HCT116 (cell line): ENCODE results near the gene TSPAN16.

Source experiments
- CBX3 ChIP-seq: IDR thresholded peaks from 2 replicates; pipeline ENCODE4 v1.6.1; 2012; ENCODE audit warnings: low read depth
- FOSL1 ChIP-seq: IDR thresholded peaks from 2 replicates; pipeline ENCODE4 v1.6.1; 2012; ENCODE audit warnings: low read depth
- POLR2A ChIP-seq: IDR thresholded peaks from 2 replicates; pipeline ENCODE4 v1.7.0; 2011; ENCODE audit warnings: borderline replicate concordance; ENCODE audit not compliant: insufficient read depth, insufficient read length; ENCODE audit errors: extremely low read depth
- POLR2AphosphoS5 ChIP-seq: IDR thresholded peaks from 2 replicates; pipeline ENCODE4 v1.6.1; 2011; ENCODE audit warnings: mild to moderate bottlenecking, low read depth, low read length, moderate library complexity
- TF ChIP-seq, protein P1 (sequence below), 3 experiments: fragments of 200-600 bp in 1 of 3; sonication (generic) in 1 of 3; IDR thresholded peaks in 2 of 3; conservative IDR thresholded peaks in 1 of 3; 2 replicates each; pipeline ENCODE4 v1.5.1; 2012 to 2017; ENCODE audit warnings: low read depth in 2 of 3, low read length in 2 of 3, antibody characterized with exemption in 1 of 3, borderline replicate concordance in 1 of 3, control low read depth in 1 of 3, mild to moderate bottlenecking in 1 of 3, mixed read lengths in 1 of 3, mixed run types in 1 of 3, moderate library complexity in 1 of 3; ENCODE audit not compliant: insufficient read depth in 1 of 3
- TF ChIP-seq, protein P2 (sequence below): IDR thresholded peaks from 2 replicates; pipeline ENCODE4 v1.6.1; 2012
- TF ChIP-seq, protein P3 (sequence below): IDR thresholded peaks from 2 replicates; pipeline ENCODE4 v1.6.1; 2011; ENCODE audit warnings: mild to moderate bottlenecking, low read length, moderate library complexity; ENCODE audit not compliant: insufficient replicate concordance; ENCODE audit errors: extremely low read depth

DNA sequence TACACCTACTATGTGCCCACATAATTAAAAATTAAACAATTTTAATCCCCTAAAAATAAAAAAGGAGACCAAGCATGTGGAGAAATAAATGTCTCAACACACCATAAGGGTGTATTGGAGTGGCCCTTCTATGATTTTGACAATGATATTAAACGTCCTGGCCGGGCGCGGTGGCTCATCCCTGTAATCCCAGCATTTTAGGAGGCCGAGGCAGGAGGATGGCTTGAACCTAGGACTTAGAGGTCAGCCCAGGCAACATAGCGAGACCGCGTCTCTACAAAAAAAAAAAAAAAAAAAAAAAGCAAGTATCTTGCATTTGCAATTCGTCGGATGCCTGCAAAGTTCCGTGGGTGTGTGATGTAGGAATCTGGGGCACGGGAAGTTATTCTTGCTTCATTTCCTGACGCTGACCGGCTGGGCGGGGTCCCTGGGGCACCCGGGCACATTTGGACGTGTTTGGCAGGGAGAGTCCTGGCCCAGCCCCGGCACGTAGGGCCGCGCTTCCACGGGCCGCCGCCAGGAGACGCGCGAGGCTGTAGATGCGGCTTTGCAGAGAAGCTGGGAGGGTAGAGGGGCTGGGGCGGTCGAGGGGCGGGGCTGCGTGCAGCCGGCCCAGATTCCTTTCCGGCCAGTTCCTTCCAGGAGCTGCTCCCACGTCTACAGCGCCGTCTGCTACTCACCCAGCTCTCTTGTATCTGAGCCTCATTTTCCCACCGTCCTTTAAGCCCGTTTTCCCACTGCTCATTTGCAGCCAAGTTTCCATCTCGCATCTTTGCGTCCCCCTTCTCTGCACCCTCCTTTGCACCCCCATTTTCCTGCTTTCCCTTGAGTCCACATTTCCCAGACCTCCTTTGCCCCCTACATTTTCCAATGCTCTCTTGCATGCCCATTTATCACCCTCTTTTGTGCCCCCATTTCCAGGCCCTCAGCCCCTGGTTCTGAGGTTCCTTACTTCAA lies 2.2 kb upstream of the TSPAN16 start:
- TF ChIP-seq, protein P1, sequence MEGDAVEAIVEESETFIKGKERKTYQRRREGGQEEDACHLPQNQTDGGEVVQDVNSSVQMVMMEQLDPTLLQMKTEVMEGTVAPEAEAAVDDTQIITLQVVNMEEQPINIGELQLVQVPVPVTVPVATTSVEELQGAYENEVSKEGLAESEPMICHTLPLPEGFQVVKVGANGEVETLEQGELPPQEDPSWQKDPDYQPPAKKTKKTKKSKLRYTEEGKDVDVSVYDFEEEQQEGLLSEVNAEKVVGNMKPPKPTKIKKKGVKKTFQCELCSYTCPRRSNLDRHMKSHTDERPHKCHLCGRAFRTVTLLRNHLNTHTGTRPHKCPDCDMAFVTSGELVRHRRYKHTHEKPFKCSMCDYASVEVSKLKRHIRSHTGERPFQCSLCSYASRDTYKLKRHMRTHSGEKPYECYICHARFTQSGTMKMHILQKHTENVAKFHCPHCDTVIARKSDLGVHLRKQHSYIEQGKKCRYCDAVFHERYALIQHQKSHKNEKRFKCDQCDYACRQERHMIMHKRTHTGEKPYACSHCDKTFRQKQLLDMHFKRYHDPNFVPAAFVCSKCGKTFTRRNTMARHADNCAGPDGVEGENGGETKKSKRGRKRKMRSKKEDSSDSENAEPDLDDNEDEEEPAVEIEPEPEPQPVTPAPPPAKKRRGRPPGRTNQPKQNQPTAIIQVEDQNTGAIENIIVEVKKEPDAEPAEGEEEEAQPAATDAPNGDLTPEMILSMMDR (IDR thresholded peaks at IDR 0.05 in 2 of 3, conservative IDR thresholded peaks at IDR 0.05 in 1 of 3; ENCODE audit: borderline replicate concordance in 1 of 3, insufficient read depth in 1 of 3, low read depth in 2 of 3, low read length in 2 of 3), result peak; percentile 92 to 96 (median 95)
- TF ChIP-seq POLR2A (no peak), POLR2AphosphoS5 (peak; percentile 70), FOSL1 (no peak), CBX3 (peak; percentile 46)
- TF ChIP-seq, protein P2, sequence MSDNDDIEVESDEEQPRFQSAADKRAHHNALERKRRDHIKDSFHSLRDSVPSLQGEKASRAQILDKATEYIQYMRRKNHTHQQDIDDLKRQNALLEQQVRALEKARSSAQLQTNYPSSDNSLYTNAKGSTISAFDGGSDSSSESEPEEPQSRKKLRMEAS, result no peak; the same call in 1 of the 2 replicates
- TF ChIP-seq, protein P3, sequence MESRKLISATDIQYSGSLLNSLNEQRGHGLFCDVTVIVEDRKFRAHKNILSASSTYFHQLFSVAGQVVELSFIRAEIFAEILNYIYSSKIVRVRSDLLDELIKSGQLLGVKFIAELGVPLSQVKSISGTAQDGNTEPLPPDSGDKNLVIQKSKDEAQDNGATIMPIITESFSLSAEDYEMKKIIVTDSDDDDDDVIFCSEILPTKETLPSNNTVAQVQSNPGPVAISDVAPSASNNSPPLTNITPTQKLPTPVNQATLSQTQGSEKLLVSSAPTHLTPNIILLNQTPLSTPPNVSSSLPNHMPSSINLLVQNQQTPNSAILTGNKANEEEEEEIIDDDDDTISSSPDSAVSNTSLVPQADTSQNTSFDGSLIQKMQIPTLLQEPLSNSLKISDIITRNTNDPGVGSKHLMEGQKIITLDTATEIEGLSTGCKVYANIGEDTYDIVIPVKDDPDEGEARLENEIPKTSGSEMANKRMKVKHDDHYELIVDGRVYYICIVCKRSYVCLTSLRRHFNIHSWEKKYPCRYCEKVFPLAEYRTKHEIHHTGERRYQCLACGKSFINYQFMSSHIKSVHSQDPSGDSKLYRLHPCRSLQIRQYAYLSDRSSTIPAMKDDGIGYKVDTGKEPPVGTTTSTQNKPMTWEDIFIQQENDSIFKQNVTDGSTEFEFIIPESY, result no peak
